Glutamatergic neuron (in vitro differentiated cells): Measurements from ENCODE around the gene PSMA1. TPM values are rescaled to one million over a fixed set of nuclear protein-coding genes. Genes with fewer than 3 reads are reported as not detected.

ENCODE experiments used
- DNase-seq: peaks from one replicate; pipeline ENCODE4 v3.0.0; 2022
- H3K27ac Mint-ChIP-seq: one replicate; pipeline ENCODE4 v1.8.0; 2020; ENCODE audit warnings: mild to moderate bottlenecking, mixed read lengths, inconsistent platforms; ENCODE audit not compliant: unreplicated experiment
- H3K27me3 Mint-ChIP-seq: one replicate; pipeline ENCODE4 v1.8.0; 2020; ENCODE audit warnings: mild to moderate bottlenecking, moderate library complexity, mixed read lengths, inconsistent platforms; ENCODE audit not compliant: unreplicated experiment
- H3K36me3 Mint-ChIP-seq: one replicate; pipeline ENCODE4 v1.8.0; 2020; ENCODE audit warnings: mild to moderate bottlenecking, mixed read lengths, inconsistent platforms; ENCODE audit not compliant: unreplicated experiment
- H3K4me1 Mint-ChIP-seq: one replicate; pipeline ENCODE4 v1.8.0; 2020; ENCODE audit warnings: mild to moderate bottlenecking, low read depth, mixed read lengths, inconsistent platforms; ENCODE audit not compliant: unreplicated experiment
- H3K4me3 Mint-ChIP-seq: one replicate; pipeline ENCODE4 v1.8.0; 2020; ENCODE audit warnings: mild to moderate bottlenecking, mixed read lengths, inconsistent platforms; ENCODE audit not compliant: unreplicated experiment
- H3K9me3 Mint-ChIP-seq: one replicate; pipeline ENCODE4 v1.8.0; 2020; ENCODE audit warnings: mild to moderate bottlenecking, moderate library complexity, mixed read lengths, inconsistent platforms; ENCODE audit not compliant: unreplicated experiment
- total RNA-seq: library from RNA; stranded (reverse); fragmentation: NEBNext Ultra II Directional; extraction: Animal tissue kit (Norgen Biotek cat#: 25700); gene quantifications from one replicate; pipeline ENCODE4 v1.2.1, GENCODE V29; 2021; ENCODE audit not compliant: unreplicated experiment
- TF ChIP-seq, protein P1 (sequence below): fragments of 200-600 bp; sonication (generic); IDR thresholded peaks from one replicate; pipeline ENCODE4 v1.5.0; 2021; ENCODE audit not compliant: partially characterized antibody, unreplicated experiment

The PSMA1 gene
- total RNA-seq, 1 donor from 2014 or later = 137 TPM

- TF ChIP-seq, protein P1, sequence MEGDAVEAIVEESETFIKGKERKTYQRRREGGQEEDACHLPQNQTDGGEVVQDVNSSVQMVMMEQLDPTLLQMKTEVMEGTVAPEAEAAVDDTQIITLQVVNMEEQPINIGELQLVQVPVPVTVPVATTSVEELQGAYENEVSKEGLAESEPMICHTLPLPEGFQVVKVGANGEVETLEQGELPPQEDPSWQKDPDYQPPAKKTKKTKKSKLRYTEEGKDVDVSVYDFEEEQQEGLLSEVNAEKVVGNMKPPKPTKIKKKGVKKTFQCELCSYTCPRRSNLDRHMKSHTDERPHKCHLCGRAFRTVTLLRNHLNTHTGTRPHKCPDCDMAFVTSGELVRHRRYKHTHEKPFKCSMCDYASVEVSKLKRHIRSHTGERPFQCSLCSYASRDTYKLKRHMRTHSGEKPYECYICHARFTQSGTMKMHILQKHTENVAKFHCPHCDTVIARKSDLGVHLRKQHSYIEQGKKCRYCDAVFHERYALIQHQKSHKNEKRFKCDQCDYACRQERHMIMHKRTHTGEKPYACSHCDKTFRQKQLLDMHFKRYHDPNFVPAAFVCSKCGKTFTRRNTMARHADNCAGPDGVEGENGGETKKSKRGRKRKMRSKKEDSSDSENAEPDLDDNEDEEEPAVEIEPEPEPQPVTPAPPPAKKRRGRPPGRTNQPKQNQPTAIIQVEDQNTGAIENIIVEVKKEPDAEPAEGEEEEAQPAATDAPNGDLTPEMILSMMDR = no peak
- H3K27ac Mint-ChIP-seq = no peak overlapping the region
- no peaks in the 10 kb centered on the region for H3K36me3 Mint-ChIP-seq
- no peak for DNase-seq
- H3K4me3 Mint-ChIP-seq = no peak overlapping the region
- H3K27me3 Mint-ChIP-seq = no peaks in the 10 kb centered on the region
- H3K9me3 Mint-ChIP-seq = no peaks in the 10 kb centered on the region
- peaks cover 14% of the 10 kb centered on the region for H3K4me1 Mint-ChIP-seq
These were observed 21.2 kb upstream of the PSMA1 start for GRCh38 chr11:14541192-14541947.

GRCh38 chr11:14539982-14540421 lies 19.8 kb upstream of the PSMA1 start:
- H3K27ac Mint-ChIP-seq = peak overlapping the region; percentile 15
- DNase-seq = no peak
- H3K4me1 Mint-ChIP-seq = peaks cover 10% of the 10 kb centered on the region
- no peaks in the 10 kb centered on the region for H3K27me3 Mint-ChIP-seq
- H3K4me3 Mint-ChIP-seq = peak overlapping the region; percentile 2
- H3K36me3 Mint-ChIP-seq = no peaks in the 10 kb centered on the region
- TF ChIP-seq, protein P1 = no peak
- no peaks in the 10 kb centered on the region for H3K9me3 Mint-ChIP-seq

- Mint-ChIP-seq H3K4me3 (no peak overlapping the region), H3K27me3 (no peaks in the 10 kb centered on the region), H3K4me1 (peaks cover 10% of the 10 kb centered on the region), H3K36me3 (no peaks in the 10 kb centered on the region), H3K27ac (no peak overlapping the region), H3K9me3 (no peaks in the 10 kb centered on the region)
- DNase-seq = no peak
- TF ChIP-seq, protein P1 = no peak
These were observed 18.9 kb upstream of the PSMA1 start for GRCh38 chr11:14538926-14539554.

- Mint-ChIP-seq H3K4me1 (peaks cover 10% of the 10 kb centered on the region), H3K36me3 (no peaks in the 10 kb centered on the region), H3K4me3 (no peak overlapping the region), H3K27me3 (no peaks in the 10 kb centered on the region), H3K27ac (no peak overlapping the region), H3K9me3 (no peaks in the 10 kb centered on the region)
- no peak for DNase-seq
- TF ChIP-seq, protein P1 = no peak
These were observed 18.2 kb upstream of the PSMA1 start for GRCh38 chr11:14538271-14538925.
